Uterus (tissue), 2 donors: Measurements from ENCODE around the gene BMP8A.
"Not testable (repeated sequence)": the region's sequence is repeated elsewhere in the genome, so short reads cannot be mapped to it uniquely, and the experiment has no call there.

Experiments
- POLR2A ChIP-seq, 2 donors: fragments of 450-650 bp; IDR thresholded peaks; one replicate each; pipeline ENCODE4 v1.6.1; 2016; ENCODE audit warnings: antibody characterized with exemption in 2 of 2, mild to moderate bottlenecking in 1 of 2, moderate library complexity in 1 of 2
- TF ChIP-seq, protein P1 (sequence below), 4 experiments: fragments of 200-600 bp in 2 of 4; fragments of 450-650 bp in 2 of 4; sonication (generic) in 2 of 4; IDR thresholded peaks; one replicate each; pipeline ENCODE4 v1.5.1; 2016 to 2019; ENCODE audit warnings: antibody characterized with exemption in 4 of 4, mild to moderate bottlenecking in 2 of 4, moderate library complexity in 1 of 4

GRCh38 chr1:39492118-39493042 is 944 bp downstream of the BMP8A start:
- not testable (repeated sequence) for TF ChIP-seq POLR2A (IDR thresholded peaks at IDR 0.05)
- TF ChIP-seq, protein P1, sequence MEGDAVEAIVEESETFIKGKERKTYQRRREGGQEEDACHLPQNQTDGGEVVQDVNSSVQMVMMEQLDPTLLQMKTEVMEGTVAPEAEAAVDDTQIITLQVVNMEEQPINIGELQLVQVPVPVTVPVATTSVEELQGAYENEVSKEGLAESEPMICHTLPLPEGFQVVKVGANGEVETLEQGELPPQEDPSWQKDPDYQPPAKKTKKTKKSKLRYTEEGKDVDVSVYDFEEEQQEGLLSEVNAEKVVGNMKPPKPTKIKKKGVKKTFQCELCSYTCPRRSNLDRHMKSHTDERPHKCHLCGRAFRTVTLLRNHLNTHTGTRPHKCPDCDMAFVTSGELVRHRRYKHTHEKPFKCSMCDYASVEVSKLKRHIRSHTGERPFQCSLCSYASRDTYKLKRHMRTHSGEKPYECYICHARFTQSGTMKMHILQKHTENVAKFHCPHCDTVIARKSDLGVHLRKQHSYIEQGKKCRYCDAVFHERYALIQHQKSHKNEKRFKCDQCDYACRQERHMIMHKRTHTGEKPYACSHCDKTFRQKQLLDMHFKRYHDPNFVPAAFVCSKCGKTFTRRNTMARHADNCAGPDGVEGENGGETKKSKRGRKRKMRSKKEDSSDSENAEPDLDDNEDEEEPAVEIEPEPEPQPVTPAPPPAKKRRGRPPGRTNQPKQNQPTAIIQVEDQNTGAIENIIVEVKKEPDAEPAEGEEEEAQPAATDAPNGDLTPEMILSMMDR (IDR thresholded peaks at IDR 0.05): not testable (repeated sequence)
